ENCODE measurements around the gene UBE2L6.
A peak's percentile ranks its signal among the peaks of the same experiment; 100 is the strongest.

Gene UBE2L6

GRCh38 chr11:57530215-57530595, 37.3 kb downstream of the UBE2L6 start:
- DNase-seq (ENCODE audit: low spot score) = no peak

GRCh38 chr11:57529012-57529411, 38.5 kb downstream of the UBE2L6 start:
- no peak for DNase-seq (ENCODE audit: low spot score)

DNA sequence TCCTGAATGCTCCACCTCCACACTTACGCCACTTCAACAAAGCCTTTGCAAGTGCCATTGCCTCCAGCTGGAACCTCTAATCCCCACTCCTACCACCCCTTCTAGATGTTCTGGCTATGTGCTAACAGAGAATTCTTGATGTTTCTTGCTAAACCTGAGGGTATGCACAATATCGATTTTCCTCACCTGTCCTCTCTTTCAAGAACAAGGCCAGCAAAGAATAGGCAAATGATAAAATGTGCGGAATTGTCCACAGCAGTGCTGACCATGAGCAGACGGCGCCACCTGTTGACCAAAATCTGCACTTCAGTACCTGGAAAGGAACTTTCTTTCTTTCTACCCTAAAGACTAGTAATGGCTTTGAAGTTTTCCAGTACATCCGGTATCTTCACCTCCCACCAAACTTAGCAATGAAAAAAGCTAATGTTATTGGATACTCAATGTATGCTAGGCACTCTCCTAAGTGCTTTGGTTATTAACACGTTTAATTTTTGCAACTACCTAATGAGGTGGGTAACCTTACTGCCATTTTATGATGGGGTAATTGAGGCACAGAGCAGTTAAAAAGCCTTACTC, 40.3 kb downstream of the UBE2L6 start:
- peak; percentile 52 for DNase-seq (ENCODE audit: low spot score)

- DNase-seq (ENCODE audit: low spot score) = no peak
These were observed 44.1 kb downstream of the UBE2L6 start for GRCh38 chr11:57523419-57523818.

- no peak for DNase-seq (ENCODE audit: low spot score)
These were observed 46.4 kb downstream of the UBE2L6 start for GRCh38 chr11:57521116-57521515.

- no peak for DNase-seq (ENCODE audit: low spot score)
These were observed 51.4 kb downstream of the UBE2L6 start for GRCh38 chr11:57516061-57516443.

DNA sequence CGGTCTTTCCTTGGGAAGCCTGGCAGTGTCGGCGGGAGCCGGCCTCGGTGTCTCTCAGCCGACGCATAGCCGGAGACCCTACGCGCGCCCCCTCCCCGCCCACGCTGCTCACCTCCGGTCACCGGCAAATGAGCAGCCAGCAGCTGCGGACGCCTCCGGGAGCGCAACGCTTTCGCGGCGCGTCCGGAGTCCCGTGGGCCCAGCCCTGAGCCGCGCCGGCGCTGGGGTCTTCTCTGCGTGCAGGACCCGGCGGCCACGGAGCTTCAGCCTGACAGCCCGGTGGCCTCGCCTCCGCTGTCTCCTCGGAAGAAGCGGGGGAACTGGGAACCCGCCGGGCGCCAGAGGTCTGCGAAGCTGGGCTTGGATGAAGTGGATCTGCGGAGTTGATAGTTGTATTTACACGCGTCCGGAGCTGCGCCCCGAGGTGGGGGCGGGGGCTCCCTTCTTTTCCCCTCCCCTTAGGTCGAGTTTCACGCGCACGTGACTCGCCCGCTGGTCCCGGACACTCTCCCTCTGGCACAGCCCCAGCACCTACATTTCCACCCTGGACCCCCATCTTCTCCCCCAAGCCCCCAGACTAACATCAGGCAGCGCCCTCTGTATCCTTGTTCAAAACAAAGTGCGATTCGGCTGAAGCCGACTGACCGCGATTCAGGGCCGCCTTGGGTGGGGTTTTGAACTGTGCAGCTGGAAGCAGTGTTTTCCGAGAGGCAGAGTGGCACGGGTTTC, 52.0 kb downstream of the UBE2L6 start, which contains the start of gene SLC43A1:
Gene SLC43A1, minus strand, starts transcription at position 371 of the 729 bp plus-strand sequence. CDS start 1,591 bp downstream, outside the sequence.
- no peak for DNase-seq (ENCODE audit: low spot score)

- DNase-seq (ENCODE audit: low spot score) = no peak
These were observed 52.7 kb downstream of the UBE2L6 start for GRCh38 chr11:57514538-57515331.

DNA sequence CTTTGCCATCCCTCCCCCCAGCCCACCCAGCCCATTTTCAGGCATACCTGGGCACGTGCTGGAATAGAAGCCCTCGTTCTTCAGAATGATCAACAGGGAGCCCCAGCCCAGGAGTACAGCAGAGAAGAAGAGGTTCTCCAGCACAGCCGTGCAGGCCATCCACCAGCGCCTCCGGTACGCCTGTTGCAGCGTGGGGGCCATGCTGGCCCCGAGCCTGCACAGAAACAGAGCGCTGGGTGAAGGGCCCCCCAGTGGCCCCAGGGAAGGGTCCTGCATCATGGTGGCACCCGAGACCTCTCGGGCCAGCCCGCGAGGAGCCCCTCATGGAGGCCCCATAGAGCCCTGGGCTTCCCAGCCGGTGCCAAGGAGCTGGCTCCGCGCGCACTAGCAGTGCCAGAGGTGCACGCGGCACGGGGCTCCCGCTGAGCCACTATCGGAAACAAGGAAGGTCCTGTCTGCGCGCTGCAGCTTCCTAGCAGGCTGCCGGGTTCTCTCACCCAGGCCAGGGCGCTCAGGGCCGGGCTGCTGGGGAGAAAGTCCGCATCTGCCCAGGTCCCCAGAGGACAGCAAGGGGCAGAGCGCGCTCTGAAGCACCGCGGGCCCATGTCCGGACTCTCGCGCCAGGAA, 53.4 kb downstream of the UBE2L6 start:
- DNase-seq (ENCODE audit: low spot score) = no peak

DNA sequence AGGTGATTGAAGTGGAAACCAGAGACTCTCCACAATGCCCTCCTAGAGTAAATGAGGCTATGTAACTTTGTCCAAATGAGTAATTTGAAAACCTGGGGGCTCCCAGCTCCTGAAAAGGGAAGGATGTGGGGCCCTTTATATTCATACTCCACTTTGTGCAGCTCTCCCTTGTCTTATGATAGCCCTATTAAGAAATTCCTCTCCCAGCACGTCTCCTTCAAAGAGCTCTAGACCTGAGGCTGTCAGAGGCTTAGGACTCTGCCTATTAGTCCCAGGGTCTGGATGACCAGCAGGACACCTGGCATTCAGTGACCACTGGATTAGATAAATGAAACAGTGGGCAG, 54.0 kb downstream of the UBE2L6 start:
- no peak for DNase-seq (ENCODE audit: low spot score)

DNA sequence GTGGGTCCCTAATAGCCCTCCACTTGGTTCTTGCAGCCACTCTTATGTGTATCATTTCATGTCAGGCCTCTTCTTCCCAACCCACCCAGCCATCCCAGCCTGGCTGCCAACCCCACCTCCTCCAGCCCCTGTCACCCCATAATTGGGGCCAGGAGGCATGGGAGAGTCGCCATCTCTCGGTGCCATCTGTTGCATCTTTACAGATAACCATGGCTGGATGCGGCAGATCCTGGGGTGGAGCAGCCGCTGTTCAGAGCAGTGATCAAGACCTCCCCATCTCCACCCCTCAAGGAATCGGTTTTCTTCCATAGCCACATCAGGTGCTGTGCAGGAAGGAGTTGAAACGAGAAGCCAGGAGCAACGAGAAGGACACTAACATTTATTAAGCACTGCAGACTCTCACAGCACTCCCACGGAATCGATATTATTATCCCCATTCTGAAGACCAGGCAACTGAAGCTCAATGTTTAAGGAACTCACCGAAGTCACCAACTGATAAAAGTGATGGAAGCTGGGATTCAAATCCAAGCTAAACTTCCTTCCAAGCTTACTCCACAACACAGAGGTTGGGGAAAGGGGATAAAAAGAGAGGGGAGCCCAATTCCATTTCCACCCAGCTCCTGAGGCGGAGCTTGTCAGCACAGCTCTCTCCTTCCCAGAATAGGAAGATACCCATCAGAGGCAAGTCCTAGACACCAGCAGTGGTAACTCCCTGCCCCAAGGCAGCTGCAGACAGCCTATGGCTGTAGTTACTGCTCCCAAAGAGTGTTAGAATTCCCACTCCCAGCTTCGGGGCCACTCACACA, 54.6 kb downstream of the UBE2L6 start:
- no peak for DNase-seq (ENCODE audit: low spot score)

- no peak for DNase-seq (ENCODE audit: low spot score)
These were observed 55.6 kb downstream of the UBE2L6 start for GRCh38 chr11:57511741-57512430.

- no peak for DNase-seq (ENCODE audit: low spot score)
These were observed 58.9 kb downstream of the UBE2L6 start for GRCh38 chr11:57508341-57509170.

GRCh38 chr11:57506522-57506921, 61.0 kb downstream of the UBE2L6 start:
- no peak for DNase-seq (ENCODE audit: low spot score)

GRCh38 chr11:57504511-57504910, 63.0 kb downstream of the UBE2L6 start:
- DNase-seq (ENCODE audit: low spot score) = no peak

GRCh38 chr11:57502870-57503269, 64.6 kb downstream of the UBE2L6 start:
- no peak for DNase-seq (ENCODE audit: low spot score)

- no peak for DNase-seq (ENCODE audit: low spot score)
These were observed 65.1 kb downstream of the UBE2L6 start for GRCh38 chr11:57502376-57502775.

- peak; percentile 29 for DNase-seq (ENCODE audit: low spot score)
These were observed 65.5 kb downstream of the UBE2L6 start for GRCh38 chr11:57501953-57502352.
